A673 (cell line): ENCODE measurements around the gene AKIP1. TPM values are rescaled to one million over a fixed set of nuclear protein-coding genes. Genes with fewer than 3 reads are reported as not detected.
A peak's percentile ranks its signal among the peaks of the same experiment; 100 is the strongest.
"Not testable (repeated sequence)": the region's sequence is repeated elsewhere in the genome, so short reads cannot be mapped to it uniquely, and the experiment has no call there.

Source experiments
- BruUV-seq: library from RNA; stranded (reverse); fragments of 400-500 nt; replicated peaks from 2 replicates; lab custom pipeline; 2021; lab: Mats Ljungman, UMichigan
- CTCF ChIA-PET: fragments of 300-600 bp; sonication (Branson Sonifier 250); formaldehyde crosslinking; loops from one replicate; lab custom pipeline; 2022; ENCODE audit warnings: antibody characterized with exemption; lab: Charles Lee
- POLR2A ChIA-PET: fragments of 300-600 bp; sonication (Branson Sonifier 250); formaldehyde crosslinking; loops from one replicate; lab custom pipeline; 2022; ENCODE audit warnings: antibody characterized with exemption; ENCODE audit not compliant: low non-redundant PET; lab: Charles Lee
- DNase-seq: peaks from one replicate; pipeline ENCODE4 v3.0.0-alpha.2; 2015; ENCODE audit warnings: low spot score
- H3K27ac ChIP-seq: fragments of 200-600 bp; sonication (generic); 2 replicates; pipeline ENCODE4 v1.5.1; 2016; ENCODE audit warnings: mixed run types, low read depth, mild to moderate bottlenecking, mixed read lengths, antibody characterized with exemption, low read length; ENCODE audit not compliant: poor library complexity, severe bottlenecking
- H3K27me3 ChIP-seq: fragments of 200-600 bp; sonication (generic); replicated peaks from 2 replicates; pipeline ENCODE4 v1.6.1; 2017; ENCODE audit warnings: mixed run types, low read depth, mild to moderate bottlenecking, mixed read lengths, antibody characterized with exemption, low read length; ENCODE audit not compliant: insufficient read depth, poor library complexity
- H3K36me3 ChIP-seq: fragments of 200-600 bp; sonication (generic); 2 replicates; pipeline ENCODE4 v1.6.1; 2016; ENCODE audit warnings: mixed run types, mild to moderate bottlenecking, mixed read lengths, antibody characterized with exemption, low read length; ENCODE audit not compliant: insufficient read depth, poor library complexity, severe bottlenecking
- H3K4me1 ChIP-seq: fragments of 200-600 bp; sonication (generic); 2 replicates; pipeline ENCODE4 v1.6.1; 2017; ENCODE audit warnings: mixed run types, mild to moderate bottlenecking, mixed read lengths, antibody characterized with exemption, low read length; ENCODE audit not compliant: insufficient read depth, poor library complexity, severe bottlenecking
- H3K4me3 ChIP-seq: fragments of 200-600 bp; sonication (generic); 2 replicates; pipeline ENCODE4 v1.5.1; 2016; ENCODE audit warnings: low read depth, mixed run types, mild to moderate bottlenecking, mixed read lengths, low read length; ENCODE audit not compliant: poor library complexity, severe bottlenecking
- H3K9me3 ChIP-seq: fragments of 200-600 bp; sonication (generic); 2 replicates; pipeline ENCODE4 v1.6.1; 2016; ENCODE audit warnings: mixed run types, low read depth, mild to moderate bottlenecking, mixed read lengths, antibody characterized with exemption, low read length; ENCODE audit not compliant: poor library complexity, severe bottlenecking
- EZH2 ChIP-seq: fragments of 200-600 bp; sonication (generic); IDR thresholded peaks from 2 replicates; pipeline ENCODE4 v1.6.1; 2017; ENCODE audit warnings: borderline replicate concordance, low read depth, mild to moderate bottlenecking, mixed read lengths, antibody characterized with exemption, low read length; ENCODE audit not compliant: poor library complexity, severe bottlenecking
- intact Hi-C: fragments of 100-400 bp; cut with micrococcal nuclease; formaldehyde crosslinking; loops from one replicate; pipeline ENCODE4 v1.10.0; 2022; ENCODE audit not compliant: unreplicated experiment
- total RNA-seq: library from RNA; stranded (reverse); gene quantifications from 2 replicates; pipeline ENCODE4 v1.2.3, GENCODE V29; 2021
- TF ChIP-seq, protein P1 (sequence below): fragments of 300-800, 200-600 bp; sonication (generic); conservative IDR thresholded peaks from 2 replicates; pipeline ENCODE4 v1.5.1; 2017; ENCODE audit warnings: low read depth, mild to moderate bottlenecking, antibody characterized with exemption, low read length, moderate library complexity, mixed read lengths

Gene AKIP1
- total RNA-seq, 1 experiment from 2014 or later = 26.7 TPM

DNA sequence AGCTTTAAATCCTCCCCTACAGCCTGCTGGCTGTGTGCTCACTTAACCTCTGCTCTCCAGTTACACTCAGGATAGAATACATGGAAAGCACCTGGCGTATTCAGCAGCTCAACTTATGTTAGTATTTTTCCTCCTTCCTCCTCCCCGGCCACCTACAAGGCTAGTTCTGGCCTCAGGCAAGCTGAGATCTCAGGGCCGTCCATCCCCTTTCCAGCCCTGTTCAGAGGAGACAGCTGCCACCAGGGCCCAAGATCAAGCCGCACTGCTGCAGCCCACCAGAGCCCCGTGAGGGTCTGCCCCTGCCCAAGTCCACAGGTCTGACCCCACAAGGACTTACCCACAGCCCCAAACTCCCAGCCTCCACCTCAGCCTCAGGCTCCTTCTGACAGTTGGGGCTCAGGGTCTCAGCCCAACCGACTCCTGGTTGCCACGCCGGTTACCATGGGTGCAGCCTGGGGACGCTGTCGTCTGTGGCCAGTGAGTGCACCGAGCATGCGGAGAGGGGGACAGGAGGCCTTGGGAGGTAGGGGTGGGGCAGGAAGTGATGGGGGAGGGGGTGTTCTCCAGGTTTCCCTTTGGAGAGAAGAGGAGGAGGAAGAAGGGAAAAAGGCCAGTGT lies 21.7 kb downstream of the AKIP1 start, which contains the start of gene C11orf16:
C11orf16 (minus strand) TSS at position 384 of the 617 bp plus-strand sequence. CDS start 639 bp downstream, outside the sequence.
- no peaks in the 10 kb centered on the region for H3K9me3 ChIP-seq
- H3K4me3 ChIP-seq = no peak within 1 kb of the TSS
- TF ChIP-seq, protein P1, sequence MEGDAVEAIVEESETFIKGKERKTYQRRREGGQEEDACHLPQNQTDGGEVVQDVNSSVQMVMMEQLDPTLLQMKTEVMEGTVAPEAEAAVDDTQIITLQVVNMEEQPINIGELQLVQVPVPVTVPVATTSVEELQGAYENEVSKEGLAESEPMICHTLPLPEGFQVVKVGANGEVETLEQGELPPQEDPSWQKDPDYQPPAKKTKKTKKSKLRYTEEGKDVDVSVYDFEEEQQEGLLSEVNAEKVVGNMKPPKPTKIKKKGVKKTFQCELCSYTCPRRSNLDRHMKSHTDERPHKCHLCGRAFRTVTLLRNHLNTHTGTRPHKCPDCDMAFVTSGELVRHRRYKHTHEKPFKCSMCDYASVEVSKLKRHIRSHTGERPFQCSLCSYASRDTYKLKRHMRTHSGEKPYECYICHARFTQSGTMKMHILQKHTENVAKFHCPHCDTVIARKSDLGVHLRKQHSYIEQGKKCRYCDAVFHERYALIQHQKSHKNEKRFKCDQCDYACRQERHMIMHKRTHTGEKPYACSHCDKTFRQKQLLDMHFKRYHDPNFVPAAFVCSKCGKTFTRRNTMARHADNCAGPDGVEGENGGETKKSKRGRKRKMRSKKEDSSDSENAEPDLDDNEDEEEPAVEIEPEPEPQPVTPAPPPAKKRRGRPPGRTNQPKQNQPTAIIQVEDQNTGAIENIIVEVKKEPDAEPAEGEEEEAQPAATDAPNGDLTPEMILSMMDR = no peak
- no peak for TF ChIP-seq EZH2
- H3K4me1 ChIP-seq = peaks cover 7% of the 10 kb centered on the region
- H3K27ac ChIP-seq = no peak within 1 kb of the TSS
- no peaks in the 10 kb centered on the region for H3K36me3 ChIP-seq
- no peaks in the 10 kb centered on the region for H3K27me3 ChIP-seq
- intact Hi-C loops = no loop called here
- POLR2A ChIA-PET = no interaction called here
- BruUV-seq = no TSS peak
- DNase-seq = no peak
- CTCF ChIA-PET = no interaction called here

DNA sequence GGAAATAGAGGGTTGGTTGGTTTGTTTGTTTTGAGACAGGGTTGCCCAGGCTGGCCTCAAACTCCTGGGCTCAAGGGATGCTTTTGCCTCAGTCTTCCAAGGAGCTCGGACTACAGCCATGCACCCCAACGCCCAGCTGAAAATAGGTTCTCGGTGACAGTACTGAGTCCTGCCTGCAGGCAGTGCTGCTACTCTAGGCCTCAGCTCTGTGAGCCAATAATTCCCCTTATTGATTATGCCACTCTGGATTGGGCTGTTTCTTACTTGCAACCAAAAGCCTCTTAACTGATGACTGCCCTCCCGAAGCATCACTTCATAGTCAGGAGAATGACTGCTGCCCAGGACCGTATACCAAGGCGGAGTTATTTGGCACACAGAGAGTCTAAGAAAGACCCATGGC lies 22.9 kb downstream of the AKIP1 start:
- Histone ChIP-seq H3K36me3 (no peaks in the 10 kb centered on the region), H3K9me3 (no peaks in the 10 kb centered on the region), H3K27ac (no peak overlapping the region), H3K27me3 (no peaks in the 10 kb centered on the region), H3K4me1 (peaks cover 7% of the 10 kb centered on the region), H3K4me3 (no peak overlapping the region)
- TF ChIP-seq, protein P1 = 0 out of 2 replicates have a peak, but pooled peaks have one; percentile 18
- no peak for TF ChIP-seq EZH2
- POLR2A ChIA-PET = no interaction called here
- BruUV-seq = no TSS peak
- DNase-seq = no peak
- intact Hi-C loops = no loop called here
- CTCF ChIA-PET = no interaction called here

DNA sequence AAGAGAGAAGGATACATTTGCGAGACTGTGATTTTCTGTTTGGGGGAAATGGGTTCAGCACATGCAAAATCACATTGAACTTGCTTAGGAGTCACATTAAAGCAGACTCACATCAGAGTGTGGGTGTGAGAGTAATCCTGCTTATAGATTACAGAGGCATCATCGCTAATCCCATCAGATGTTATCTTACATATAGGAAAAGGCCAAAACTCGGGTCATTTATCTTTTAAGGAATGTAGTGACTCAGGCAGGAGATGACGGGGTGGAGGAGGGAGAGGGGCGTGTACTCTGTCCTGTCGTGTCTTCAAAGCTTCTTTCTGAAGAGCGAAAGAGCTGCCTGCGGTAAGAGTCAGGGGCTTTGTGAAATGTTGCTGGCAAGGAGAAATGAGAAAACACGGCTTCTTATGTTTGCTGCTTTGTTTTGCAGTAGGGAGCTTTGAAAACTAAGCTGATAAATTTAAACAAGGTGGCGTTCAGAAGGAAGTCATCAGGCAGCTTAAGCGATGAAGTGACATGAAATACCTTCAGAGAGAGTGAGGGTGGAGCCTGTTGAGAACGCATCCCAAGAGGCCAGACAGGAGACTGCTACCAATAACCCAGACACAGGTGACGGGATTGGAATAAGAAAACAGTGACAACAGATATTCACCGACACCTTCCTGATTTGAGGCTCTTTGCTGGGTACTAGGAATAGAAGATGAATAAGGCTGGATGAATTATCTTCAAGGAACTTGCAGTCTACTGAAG lies 23.9 kb downstream of the AKIP1 start:
- no peaks in the 10 kb centered on the region for H3K36me3 ChIP-seq
- no TSS peak for BruUV-seq
- no peaks in the 10 kb centered on the region for H3K27me3 ChIP-seq
- CTCF ChIA-PET = no interaction called here
- H3K9me3 ChIP-seq = no peaks in the 10 kb centered on the region
- H3K27ac ChIP-seq = no peak overlapping the region
- intact Hi-C loops = no loop called here
- DNase-seq = peak; percentile 80
- peak overlapping the region; percentile 6 for H3K4me3 ChIP-seq
- POLR2A ChIA-PET = no interaction called here
- TF ChIP-seq, protein P1 = no peak
- no peak for TF ChIP-seq EZH2
- H3K4me1 ChIP-seq = peaks cover 7% of the 10 kb centered on the region

DNA sequence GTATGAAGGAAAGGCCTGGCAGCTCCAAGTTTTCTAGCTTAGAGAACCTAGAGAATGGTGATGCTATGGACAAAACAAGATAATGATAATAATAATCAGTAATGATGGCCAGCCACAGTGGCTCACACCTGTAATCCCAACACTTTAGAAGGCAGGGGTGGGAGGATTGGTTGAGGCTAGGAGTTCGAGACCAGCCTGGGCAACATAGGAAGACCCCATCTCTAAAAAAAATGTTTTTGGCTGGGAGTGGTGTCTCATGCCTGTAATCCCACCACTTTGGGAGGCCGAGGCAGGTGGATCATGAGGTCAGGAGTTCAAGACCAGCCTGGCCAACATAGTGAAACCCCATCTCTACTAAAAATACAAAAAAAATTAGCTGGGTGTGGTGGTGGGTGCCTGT lies 24.8 kb downstream of the AKIP1 start:
- BruUV-seq, H3K27me3 ChIP-seq, POLR2A ChIA-PET, H3K4me3 ChIP-seq, H3K9me3 ChIP-seq, H3K4me1 ChIP-seq, DNase-seq, H3K36me3 ChIP-seq, intact Hi-C loops, H3K27ac ChIP-seq: not testable (repeated sequence)
- CTCF ChIA-PET = interaction anchor here (0.6 kb wide), 1 partner anchor 24 kb away, joined by 7 read pairs; no protein-coding TSS in a partner anchor
